Fibroblast of lung (primary cell): Measurements from ENCODE around the gene GAGE10. TPM values are rescaled to one million over a fixed set of nuclear protein-coding genes. Genes with fewer than 3 reads are reported as not detected.
A peak's percentile ranks its signal among the peaks of the same experiment; 100 is the strongest.

Experiments used
- DNase-seq, 2 donors: peaks; one replicate each; pipeline versions ENCODE4 v3.0.0 to v3.0.0-alpha.2; 2010; ENCODE audit warnings: low read depth in 2 of 2
- H2AFZ ChIP-seq: 2 replicates; pipeline ENCODE4 v1.5.1; 2012; ENCODE audit warnings: low read length, control low read depth, inconsistent platforms
- H3K27ac ChIP-seq: 2 replicates; pipeline ENCODE4 v1.5.1; 2011; ENCODE audit warnings: low read length, control low read depth; ENCODE audit not compliant: insufficient read depth
- H3K27me3 ChIP-seq: 2 replicates; pipeline ENCODE4 v1.5.1; 2011; ENCODE audit warnings: mild to moderate bottlenecking, low read length; ENCODE audit not compliant: control insufficient read depth, insufficient read depth
- H3K36me3 ChIP-seq: 2 replicates; pipeline ENCODE4 v1.5.1; 2011; ENCODE audit warnings: low read length; ENCODE audit not compliant: control insufficient read depth, insufficient read depth
- H3K4me1 ChIP-seq: 2 replicates; pipeline ENCODE4 v1.5.1; 2011; ENCODE audit warnings: low read length; ENCODE audit not compliant: control insufficient read depth, insufficient read depth; ENCODE audit errors: extremely low read depth
- H3K4me2 ChIP-seq: 2 replicates; pipeline ENCODE4 v1.5.1; 2011; ENCODE audit warnings: low read length, control low read depth; ENCODE audit not compliant: insufficient read depth; ENCODE audit errors: extremely low read depth
- H3K4me3 ChIP-seq, 4 experiments: fragments of 200-600 bp in 1 of 4; sonication (generic) in 1 of 4; replicated peaks in 1 of 4; 2 replicates each; pipeline ENCODE4 v1.5.1; 2011 to 2016; ENCODE audit warnings: low read length in 4 of 4, low read depth in 3 of 4, mild to moderate bottlenecking in 3 of 4, control low read depth in 2 of 4, inconsistent platforms in 1 of 4, mixed read lengths in 1 of 4; ENCODE audit not compliant: insufficient read depth in 1 of 4; ENCODE audit errors: control extremely low read depth in 1 of 4
- H3K79me2 ChIP-seq: 2 replicates; pipeline ENCODE4 v1.5.1; 2012; ENCODE audit warnings: mild to moderate bottlenecking, low read length, inconsistent platforms; ENCODE audit not compliant: control insufficient read depth, insufficient read depth
- H3K9ac ChIP-seq: 2 replicates; pipeline ENCODE4 v1.5.1; 2011; ENCODE audit warnings: mild to moderate bottlenecking, low read length, control low read depth; ENCODE audit not compliant: insufficient read depth
- H3K9me3 ChIP-seq: 2 replicates; pipeline ENCODE4 v1.5.1; 2012; ENCODE audit warnings: low read depth, low read length; ENCODE audit not compliant: control insufficient read depth, insufficient read depth
- H4K20me1 ChIP-seq: 2 replicates; pipeline ENCODE4 v1.5.1; 2011; ENCODE audit warnings: low read length; ENCODE audit not compliant: control insufficient read depth, insufficient read depth; ENCODE audit errors: extremely low read depth
- CTCF ChIP-seq, 2 donors: IDR thresholded peaks in 1 of 2; conservative IDR thresholded peaks in 1 of 2; 1 replicate in 1 of 2; 2 replicates in 1 of 2; pipeline ENCODE4 v1.5.1; 2011 to 2012; ENCODE audit warnings: low read length in 2 of 2, control low read depth in 1 of 2, inconsistent platforms in 1 of 2, low read depth in 1 of 2, mild to moderate bottlenecking in 1 of 2
- EZH2 ChIP-seq: IDR thresholded peaks from 2 replicates; pipeline ENCODE4 v1.5.1; 2012; ENCODE audit warnings: low read length, control low read depth, mild to moderate bottlenecking; ENCODE audit errors: missing control alignments
- polyA plus RNA-seq, 2 donors: library from polyadenylated mRNA; depleted of rRNA in 1 of 2; stranded (reverse) in 1 of 2; unstranded in 1 of 2; fragments of >200 nt; gene quantifications; 2 replicates each; pipeline ENCODE4 v1.2.1, GENCODE V29; 2011 to 2012; ENCODE audit warnings: missing spikeins in 1 of 2
- total RNA-seq: library from RNA; depleted of rRNA; stranded (reverse); fragments of >200 nt; gene quantifications from 2 replicates; pipeline ENCODE4 v1.2.1, GENCODE V29; 2014

The GAGE10 gene
- total and polyA plus RNA-seq, 2 donors (not counting 1 experiment from before 2014, with no cell fraction given): not detected

GRCh38 chrX:49271341-49271740, 32.1 kb upstream of the GAGE10 start:
- H3K27ac ChIP-seq: no peak overlapping the region
- no peaks in the 10 kb centered on the region for H3K4me1 ChIP-seq
- no peak overlapping the region for H3K9ac ChIP-seq
- no peaks in the 10 kb centered on the region for H3K9me3 ChIP-seq
- H2AFZ ChIP-seq: no peak overlapping the region
- no peaks in the 10 kb centered on the region for H3K36me3 ChIP-seq
- TF ChIP-seq EZH2 (no peak), CTCF (conservative IDR thresholded peaks at IDR 0.05 in 1 of 2, IDR thresholded peaks at IDR 0.05 in 1 of 2; ENCODE audit: low read depth in 1 of 2, low read length in 2 of 2) (no peak)
- no peaks in the 10 kb centered on the region for H3K27me3 ChIP-seq
- H4K20me1 ChIP-seq: no peaks in the 10 kb centered on the region
- peak overlapping the region; percentile 8 for H3K4me2 ChIP-seq
- H3K4me3 ChIP-seq: peak overlapping the region in 1 of 4 experiments; percentile 65
- no peak for DNase-seq
- H3K79me2 ChIP-seq: peaks cover 14% of the 10 kb centered on the region

- Histone ChIP-seq H3K27me3 (no peaks in the 10 kb centered on the region), H2AFZ (no peak overlapping the region), H3K9ac (no peak overlapping the region), H4K20me1 (no peaks in the 10 kb centered on the region), H3K4me2 (no peak overlapping the region), H3K36me3 (no peaks in the 10 kb centered on the region), H3K4me1 (no peaks in the 10 kb centered on the region), H3K4me3 (no peak overlapping the region), H3K79me2 (peaks cover 14% of the 10 kb centered on the region), H3K27ac (no peak overlapping the region), H3K9me3 (no peaks in the 10 kb centered on the region)
- no peak for DNase-seq
- TF ChIP-seq EZH2 (no peak), CTCF (conservative IDR thresholded peaks at IDR 0.05 in 1 of 2, IDR thresholded peaks at IDR 0.05 in 1 of 2; ENCODE audit: low read depth in 1 of 2, low read length in 2 of 2) (no peak)
Measured at GRCh38 chrX:49272421-49272820, 31.0 kb upstream of the GAGE10 start.

- TF ChIP-seq EZH2 (no peak), CTCF (conservative IDR thresholded peaks at IDR 0.05 in 1 of 2, IDR thresholded peaks at IDR 0.05 in 1 of 2; ENCODE audit: low read depth in 1 of 2, low read length in 2 of 2) (no peak)
- Histone ChIP-seq H2AFZ (no peak overlapping the region), H4K20me1 (no peaks in the 10 kb centered on the region), H3K9me3 (no peaks in the 10 kb centered on the region), H3K36me3 (no peaks in the 10 kb centered on the region), H3K79me2 (peaks cover 14% of the 10 kb centered on the region), H3K9ac (no peak overlapping the region), H3K4me2 (no peak overlapping the region), H3K4me3 (no peak overlapping the region), H3K4me1 (no peaks in the 10 kb centered on the region), H3K27me3 (no peaks in the 10 kb centered on the region), H3K27ac (no peak overlapping the region)
- no peak for DNase-seq
Measured at GRCh38 chrX:49273181-49273727, 30.2 kb upstream of the GAGE10 start.
